Inflammatory macrophage (primary cell): Measurements from ENCODE around the gene BLVRB.

Experiments
- DNase-seq, 2 donors: peaks; one replicate each; pipeline ENCODE4 v3.0.0-alpha.2; 2020 to 2022

The BLVRB gene

DNA sequence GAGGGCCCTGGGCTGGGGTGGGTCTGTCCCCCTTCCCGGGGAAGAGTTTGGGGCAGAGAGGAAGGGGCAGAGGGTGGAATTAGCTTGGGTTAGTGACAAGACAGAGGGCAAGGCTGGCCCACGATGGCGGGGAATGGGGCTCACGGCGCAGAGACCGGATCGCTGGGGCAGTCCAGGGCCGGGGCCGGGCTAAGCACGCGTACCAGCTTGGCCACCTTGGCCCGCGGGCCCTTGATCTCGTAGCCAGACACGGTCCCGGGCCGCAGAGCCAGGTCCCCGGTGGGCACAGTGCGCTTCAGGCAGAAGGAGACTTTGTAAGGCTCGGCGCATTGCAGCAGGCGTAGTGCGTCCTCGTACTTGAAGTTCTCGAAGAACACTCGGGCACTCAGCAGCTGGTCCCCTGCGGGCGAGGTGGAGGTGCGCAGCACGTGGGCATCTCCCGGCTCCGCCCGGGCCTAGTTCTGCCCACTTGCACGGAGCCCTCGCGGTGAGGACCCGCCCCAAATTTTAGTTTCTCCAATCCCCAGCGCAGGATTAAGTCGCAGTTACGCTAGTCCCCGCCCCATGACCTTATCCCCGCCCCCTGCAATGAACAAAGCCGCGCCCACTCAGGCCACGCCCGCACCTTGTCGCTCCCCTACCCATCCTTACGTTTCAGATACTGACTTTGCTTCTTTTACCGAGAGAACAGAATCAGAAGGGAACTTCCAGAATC lies 67.0 kb downstream of the BLVRB start:
- DNase-seq: peak; percentile 38 to 68
